GM18517 (cell line): ENCODE measurements around the gene FAM184B.
"Not testable (repeated sequence)": the region's sequence is repeated elsewhere in the genome, so short reads cannot be mapped to it uniquely, and the experiment has no call there.

Experiments
- ATAC-seq: cut with Tn5 transposase; IDR thresholded peaks from one replicate; pipeline ENCODE4 v1.9.1; 2021; ENCODE audit warnings: mild to moderate bottlenecking, moderate library complexity; ENCODE audit not compliant: unreplicated experiment

FAM184B gene

DNA sequence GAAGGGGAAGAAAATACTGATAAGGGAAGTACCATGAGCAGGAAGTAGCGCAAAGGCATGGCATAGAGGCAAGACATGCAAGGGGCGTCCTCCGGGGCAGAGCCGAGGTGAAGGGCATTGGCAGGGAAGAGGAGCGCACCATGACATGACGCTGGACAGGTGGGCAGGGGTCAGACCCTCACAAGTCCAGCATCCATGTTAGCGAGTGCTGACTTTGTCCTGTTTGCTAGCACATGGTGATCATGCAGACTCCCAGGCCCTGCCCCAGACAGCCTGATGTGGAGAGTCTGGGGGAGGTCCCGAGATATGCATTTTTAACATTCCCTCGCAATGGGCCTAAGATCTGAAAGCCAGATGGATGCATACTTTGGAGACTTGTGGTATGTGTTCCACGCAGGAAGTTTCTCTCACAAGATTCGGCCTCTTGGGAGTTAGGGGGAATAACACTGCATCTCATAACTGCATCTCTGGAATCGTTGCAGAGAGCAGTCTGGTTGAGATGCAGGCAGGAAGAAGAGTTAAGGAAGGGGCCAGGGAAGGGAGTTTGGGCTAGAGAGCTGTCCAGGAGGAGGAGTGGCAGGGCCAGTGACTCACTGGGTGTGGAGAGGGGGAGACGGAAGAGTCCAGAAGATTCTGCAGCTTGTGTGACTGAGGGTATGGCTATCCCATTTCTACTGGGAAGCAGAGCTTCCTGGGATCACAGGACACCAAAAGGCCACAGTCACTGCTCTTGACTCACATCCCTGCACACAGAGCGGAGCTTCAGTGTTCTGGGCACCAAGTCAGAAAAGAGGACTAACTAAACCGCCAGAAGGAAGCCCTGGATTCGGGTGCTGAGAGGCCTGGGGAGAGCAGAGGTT is 59.7 kb downstream of the FAM184B start:
- ATAC-seq, result no peak

DNA sequence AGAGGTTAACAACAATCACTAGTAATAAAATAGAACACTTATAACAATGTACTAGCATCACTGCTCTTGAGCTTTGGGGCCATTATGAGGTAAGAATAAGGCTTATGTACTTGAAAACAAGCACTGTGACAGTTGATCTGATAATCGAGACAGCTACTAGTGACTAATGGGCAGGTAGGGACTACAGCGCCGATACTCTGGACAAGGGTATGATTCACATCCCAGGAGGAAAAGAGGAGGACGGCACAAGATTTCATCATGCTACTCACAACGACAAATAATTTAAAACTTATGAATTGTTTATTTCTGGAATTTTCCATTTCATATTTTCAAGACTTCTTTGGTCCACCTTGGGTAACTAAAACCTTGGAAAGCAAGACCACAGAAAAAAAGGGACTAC is 62.3 kb downstream of the FAM184B start:
- no peak for ATAC-seq

- ATAC-seq, result no peak
Measured at GRCh38 chr4:17718471-17718870, 63.0 kb downstream of the FAM184B start.

DNA sequence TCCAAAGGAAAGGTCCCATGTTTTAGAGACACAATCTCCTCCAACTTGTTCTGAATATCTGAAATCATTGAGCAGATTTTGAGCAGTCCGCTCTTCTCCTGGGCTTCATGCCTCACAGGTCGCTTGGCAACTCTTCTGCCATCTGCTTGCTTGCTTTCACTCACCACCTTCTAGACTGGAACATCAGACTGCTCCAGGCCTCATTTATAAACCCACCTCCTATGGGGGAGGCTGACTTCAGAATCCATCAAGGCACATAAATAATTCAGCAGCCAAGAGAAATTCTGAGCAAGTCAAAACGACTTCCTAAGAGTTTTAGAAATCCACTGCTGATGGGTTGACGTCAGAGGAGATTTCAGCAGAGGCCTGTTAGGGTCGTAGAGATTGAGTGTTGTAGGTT is 64.1 kb downstream of the FAM184B start:
- no peak for ATAC-seq

- ATAC-seq, result no peak
Measured at GRCh38 chr4:17715511-17715910, 65.9 kb downstream of the FAM184B start.

DNA sequence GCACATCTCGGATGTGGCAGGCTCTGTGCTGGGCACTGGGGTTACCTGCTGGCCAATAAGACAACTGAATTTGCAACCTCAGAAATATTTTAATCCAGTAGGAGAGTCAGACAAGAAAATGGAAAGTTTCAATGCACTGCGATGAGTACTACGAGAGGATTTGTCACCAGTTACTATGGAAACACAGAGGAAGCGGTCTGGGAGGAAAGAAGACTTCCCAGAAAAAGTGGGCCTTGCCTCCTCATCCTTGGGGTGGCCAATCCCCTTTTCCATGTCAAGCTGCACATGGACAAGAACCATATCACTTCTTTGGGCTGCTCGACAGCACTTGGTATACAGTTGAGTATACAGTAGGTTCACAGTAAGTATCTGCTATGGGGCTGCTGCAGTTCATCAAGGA is 67.6 kb downstream of the FAM184B start:
- ATAC-seq, result no peak

GRCh38 chr4:17712166-17712565 is 69.3 kb downstream of the FAM184B start:
- ATAC-seq, result no peak

DNA sequence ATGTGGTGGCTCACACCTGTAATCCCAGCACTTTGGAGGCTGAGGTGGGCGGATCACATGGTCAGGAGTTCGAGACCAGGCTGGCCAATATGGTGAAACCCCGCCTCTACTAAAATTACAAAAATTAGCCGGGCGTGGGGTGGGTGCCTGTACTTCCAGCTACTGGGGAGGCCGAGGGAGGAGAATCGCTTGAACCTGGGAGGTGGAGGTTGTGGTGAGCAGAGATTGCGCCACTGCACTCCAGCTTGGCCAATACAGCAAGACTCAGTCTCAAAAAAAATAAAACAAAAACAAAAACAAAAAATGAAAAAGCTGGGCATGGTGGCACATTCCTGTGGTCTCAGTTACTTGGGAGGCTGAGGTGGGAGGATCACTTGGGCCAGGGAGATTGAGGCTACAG is 70.2 kb downstream of the FAM184B start:
- not testable (repeated sequence) for ATAC-seq

- no peak for ATAC-seq
Measured at GRCh38 chr4:17709763-17710068, 71.7 kb downstream of the FAM184B start.

DNA sequence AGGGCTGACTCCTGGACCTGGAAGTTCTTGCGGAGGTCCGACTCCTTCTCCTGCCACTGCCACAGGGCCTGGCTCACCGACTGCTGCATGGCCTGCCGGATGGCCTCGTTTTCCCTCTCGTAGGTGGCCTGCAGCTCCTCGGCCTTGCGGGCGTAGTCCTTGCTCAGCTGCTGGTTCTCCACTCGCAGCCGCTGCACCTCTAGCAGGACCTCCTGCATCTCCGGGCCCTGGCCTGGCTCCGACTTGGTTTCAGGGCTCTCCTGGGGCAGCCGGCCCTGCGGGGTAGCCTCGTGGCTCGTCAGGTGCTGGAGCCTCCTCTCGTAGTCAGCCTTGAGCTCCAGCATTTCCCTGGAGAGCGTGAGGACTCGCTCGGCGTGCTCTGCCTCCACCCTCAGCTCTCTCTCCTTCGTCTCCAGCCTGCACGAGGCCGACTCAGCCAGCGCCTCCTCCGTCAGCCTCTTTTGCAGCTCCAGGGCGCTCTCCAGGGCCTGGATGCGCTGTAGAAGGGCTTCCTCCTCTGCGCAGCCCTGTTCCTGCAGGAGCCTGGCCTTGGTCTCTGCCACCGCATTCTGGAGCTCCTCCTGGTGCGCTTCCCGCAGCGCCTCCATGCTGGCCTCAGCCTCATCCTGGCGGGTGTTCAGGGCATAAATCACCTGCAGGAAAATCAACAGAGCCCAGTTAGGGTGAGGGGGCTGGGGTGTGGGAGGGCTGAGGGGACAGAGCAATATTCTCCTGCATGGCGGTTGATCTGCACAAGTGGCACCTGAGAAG is 72.2 kb downstream of the FAM184B start:
- no peak for ATAC-seq

DNA sequence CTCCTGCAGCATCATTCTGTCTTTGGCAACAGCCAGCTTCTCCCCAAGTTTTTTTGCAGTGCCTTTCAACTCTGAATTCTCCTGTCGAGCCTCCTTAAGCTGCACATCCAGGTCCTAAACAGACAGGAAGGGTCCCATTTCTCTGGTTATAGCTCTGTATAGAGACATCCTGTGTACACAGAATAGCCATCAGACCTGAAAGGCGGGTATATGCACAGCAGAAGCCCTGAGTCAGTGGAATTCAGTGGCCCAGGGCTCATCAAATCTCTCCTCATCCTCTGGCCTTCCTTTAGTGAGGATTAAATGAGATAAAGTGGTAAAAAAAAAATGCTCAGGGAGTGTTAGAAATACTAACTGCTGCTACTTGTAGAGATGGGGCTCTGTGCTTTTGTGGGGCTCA is 73.8 kb downstream of the FAM184B start:
- ATAC-seq, result no peak

DNA sequence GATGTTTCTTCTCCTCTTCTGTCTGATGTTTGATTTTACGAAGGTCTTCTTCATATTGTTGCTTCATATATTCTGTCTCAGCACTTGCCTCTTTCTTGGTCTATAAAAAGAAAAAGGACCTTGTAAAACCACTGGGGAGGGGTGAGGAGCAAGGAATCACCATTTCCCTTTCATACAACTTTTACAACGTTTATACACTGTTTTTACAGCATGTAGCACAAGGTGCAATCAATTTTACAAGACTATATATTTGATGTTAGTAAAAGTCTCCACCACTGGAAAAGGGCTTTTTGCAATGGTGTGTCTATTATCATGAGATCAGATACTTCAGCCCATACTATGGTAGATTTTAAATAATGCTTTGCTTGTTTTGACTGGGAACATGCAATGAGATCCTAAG is 76.3 kb downstream of the FAM184B start:
- ATAC-seq, result no peak

GRCh38 chr4:17704020-17704650 is 77.3 kb downstream of the FAM184B start:
- no peak for ATAC-seq

DNA sequence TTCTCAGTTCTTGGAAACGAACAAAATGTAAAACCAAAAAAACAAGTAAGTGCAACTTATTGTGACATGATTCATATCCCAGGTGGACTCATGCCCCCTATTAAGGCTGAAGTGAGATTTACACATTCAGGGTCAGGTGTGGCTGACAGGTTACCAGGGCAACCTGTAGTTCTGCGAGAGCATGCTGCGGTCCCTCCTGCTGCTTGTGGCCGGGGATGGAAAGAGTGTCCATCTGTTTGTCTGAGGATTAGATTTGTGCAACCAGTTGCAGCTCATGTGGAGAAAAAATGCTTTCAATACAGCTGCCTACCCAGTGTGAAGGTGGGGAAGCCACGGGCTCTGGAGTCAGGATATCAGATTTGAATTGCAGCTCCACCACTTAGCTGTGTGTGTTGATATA is 78.8 kb downstream of the FAM184B start:
- ATAC-seq, result no peak

DNA sequence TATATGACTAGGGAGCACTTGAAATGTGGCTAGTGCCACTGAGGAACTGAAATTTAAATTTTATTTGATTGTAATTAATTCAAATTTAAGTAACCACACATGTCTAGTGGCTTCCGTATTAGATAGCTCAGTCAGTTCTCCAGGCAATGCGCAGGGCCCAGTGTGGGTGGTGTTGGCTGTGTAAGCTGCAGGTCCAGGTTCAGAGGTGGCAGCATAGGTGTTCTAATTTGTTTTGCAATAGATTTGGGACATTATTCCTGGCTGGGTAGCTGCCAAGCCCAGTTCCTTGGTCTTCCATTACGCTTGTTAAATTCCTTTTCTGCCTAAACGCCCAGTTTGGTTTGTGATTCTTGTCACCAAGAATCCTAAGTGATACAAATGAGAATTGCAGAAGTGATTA is 79.5 kb downstream of the FAM184B start:
- ATAC-seq, result no peak

- no peak for ATAC-seq
Measured at GRCh38 chr4:17701138-17701839, 80.1 kb downstream of the FAM184B start.

DNA sequence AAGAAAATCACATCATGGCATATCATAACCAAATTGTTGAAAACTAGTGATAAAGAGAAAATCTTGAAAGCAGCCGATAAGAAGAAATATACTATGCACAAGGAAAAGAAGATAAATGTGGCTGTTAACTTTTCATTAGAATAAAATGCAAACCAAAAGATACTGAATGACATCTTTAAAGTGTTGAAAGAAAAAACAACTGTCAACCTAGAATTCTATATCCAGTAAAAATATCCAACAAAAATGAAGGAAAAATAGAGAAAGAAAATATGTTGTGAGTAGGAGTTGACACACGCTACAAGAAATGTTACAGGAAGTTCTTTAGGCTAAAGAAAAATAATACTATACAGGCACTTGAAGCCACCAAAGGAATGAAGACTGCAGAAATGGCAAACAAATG is 82.0 kb downstream of the FAM184B start:
- no peak for ATAC-seq

- no peak for ATAC-seq
Measured at GRCh38 chr4:17698116-17698515, 83.3 kb downstream of the FAM184B start.

GRCh38 chr4:17695341-17695740 is 86.1 kb downstream of the FAM184B start:
- ATAC-seq, result no peak

- ATAC-seq, result no peak
Measured at GRCh38 chr4:17694552-17694951, 86.9 kb downstream of the FAM184B start.

DNA sequence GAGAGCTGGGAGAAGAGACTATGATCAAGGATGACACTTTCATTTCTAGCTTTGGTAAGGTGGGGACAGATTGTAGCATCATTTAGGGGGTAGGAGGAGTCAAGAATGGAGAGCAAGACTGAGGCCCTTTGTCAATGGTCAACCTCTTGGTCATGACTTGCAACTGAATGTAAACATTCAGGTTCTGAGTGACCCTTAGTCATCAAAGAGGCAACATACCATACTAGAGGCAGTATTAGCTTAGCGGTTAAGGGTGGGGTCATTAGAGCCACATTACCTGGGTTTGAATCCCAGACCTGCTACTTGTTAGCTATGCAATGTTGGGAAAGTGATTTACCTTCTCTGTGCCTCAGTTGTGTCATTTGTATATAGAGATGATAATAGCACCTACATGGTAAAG is 90.5 kb downstream of the FAM184B start:
- ATAC-seq, result no peak
